OCI-LY7 (cell line): Measurements from ENCODE around the gene MACROD2. TPM values are rescaled to one million over a fixed set of nuclear protein-coding genes. Genes with fewer than 3 reads are reported as not detected.

ENCODE experiments used
- BruUV-seq: library from RNA; stranded (reverse); fragments of 400-500 nt; replicated peaks from 2 replicates; lab custom pipeline; 2021; lab: Mats Ljungman, UMichigan
- CTCF ChIA-PET: fragments of 300-600 bp; sonication (Branson Sonifier 250); formaldehyde crosslinking; loops from one replicate; lab custom pipeline; 2022; ENCODE audit warnings: antibody characterized with exemption; ENCODE audit not compliant: unreplicated experiment; lab: Charles Lee
- POLR2A ChIA-PET: fragments of 300-600 bp; sonication (Branson Sonifier 250); formaldehyde crosslinking; loops from one replicate; lab custom pipeline; 2022; ENCODE audit warnings: antibody characterized with exemption; lab: Charles Lee
- DNase-seq: peaks from one replicate; pipeline ENCODE4 v3.0.0-alpha.2; 2015; ENCODE audit warnings: low spot score
- H2AFZ ChIP-seq: fragments of 200-600 bp; sonication (generic), shearing (Covaris generic); 2 replicates; pipeline ENCODE4 v1.6.1; 2014; ENCODE audit warnings: mild to moderate bottlenecking, antibody characterized with exemption, low read length, moderate library complexity
- H3K27ac ChIP-seq: fragments of 200-600 bp; sonication (generic); 2 replicates; pipeline ENCODE4 v1.5.1; 2014; ENCODE audit warnings: mixed run types, low read depth, mild to moderate bottlenecking, moderate library complexity, low read length, inconsistent platforms; ENCODE audit not compliant: poor library complexity, severe bottlenecking
- H3K36me3 ChIP-seq: fragments of 200-600 bp; sonication (generic); 2 replicates; pipeline ENCODE4 v1.6.1; 2014; ENCODE audit warnings: mild to moderate bottlenecking, antibody characterized with exemption, low read length, moderate library complexity, mixed read lengths; ENCODE audit not compliant: insufficient read depth
- H3K4me1 ChIP-seq: fragments of 200-600 bp; sonication (generic); 2 replicates; pipeline ENCODE4 v1.5.1; 2014; ENCODE audit warnings: mild to moderate bottlenecking, low read length; ENCODE audit not compliant: insufficient read depth, poor library complexity, severe bottlenecking
- H3K4me2 ChIP-seq: fragments of 200-600 bp; sonication (generic); 2 replicates; pipeline ENCODE4 v1.6.1; 2014; ENCODE audit warnings: mild to moderate bottlenecking, low read length
- H3K4me3 ChIP-seq: fragments of 200-600 bp; sonication (generic); 2 replicates; pipeline ENCODE4 v1.5.1; 2014; ENCODE audit warnings: mild to moderate bottlenecking, low read depth, low read length; ENCODE audit not compliant: poor library complexity, severe bottlenecking
- H3K79me2 ChIP-seq: fragments of 200-600 bp; sonication (generic); 2 replicates; pipeline ENCODE4 v1.6.1; 2016; ENCODE audit warnings: low read depth, mild to moderate bottlenecking, low read length, moderate library complexity, mixed read lengths; ENCODE audit not compliant: insufficient read depth
- H3K9me2 ChIP-seq: fragments of 200-600 bp; sonication (generic); 2 replicates; pipeline ENCODE4 v1.6.1; 2016; ENCODE audit warnings: mild to moderate bottlenecking, low read length, mixed read lengths; ENCODE audit not compliant: insufficient read depth
- H3K9me3 ChIP-seq: fragments of 200-600 bp; sonication (generic); 2 replicates; pipeline ENCODE4 v1.6.1; 2014; ENCODE audit warnings: mild to moderate bottlenecking, mixed run types, low read length, mixed read lengths
- H4K20me1 ChIP-seq: fragments of 200-600 bp; sonication (generic); 2 replicates; pipeline ENCODE4 v1.6.1; 2014; ENCODE audit warnings: mild to moderate bottlenecking, antibody characterized with exemption, low read length, moderate library complexity, mixed read lengths; ENCODE audit not compliant: insufficient read depth
- EZH2phosphoT487 ChIP-seq: fragments of 200-600 bp; sonication (generic); IDR thresholded peaks from 2 replicates; pipeline ENCODE4 v1.6.1; 2018; ENCODE audit warnings: low read depth, borderline replicate concordance, mild to moderate bottlenecking, mixed run types, antibody characterized with exemption, low read length, moderate library complexity, mixed read lengths
- intact Hi-C: fragments of 100-400 bp; cut with micrococcal nuclease; formaldehyde crosslinking; loops from one replicate; pipeline ENCODE4 v1.10.0; 2022; ENCODE audit not compliant: unreplicated experiment
- total RNA-seq, 2 experiments: library from RNA; depleted of rRNA in 1 of 2; stranded (reverse); fragments of >200 nt in 1 of 2; shearing (Covaris generic) in 1 of 2; gene quantifications; 2 replicates each; pipeline ENCODE4 v1.2.3, GENCODE V29; 2014 to 2022
- TF ChIP-seq, protein P1 (sequence below): fragments of 200-600 bp; sonication (generic); conservative IDR thresholded peaks from 2 replicates; pipeline ENCODE4 v1.5.1; 2014; ENCODE audit warnings: mild to moderate bottlenecking, antibody characterized with exemption, low read length, moderate library complexity, mixed read lengths

The MACROD2 gene
- total RNA-seq, 2 experiments from 2014 or later, result 0.09 to 4.5 TPM

DNA sequence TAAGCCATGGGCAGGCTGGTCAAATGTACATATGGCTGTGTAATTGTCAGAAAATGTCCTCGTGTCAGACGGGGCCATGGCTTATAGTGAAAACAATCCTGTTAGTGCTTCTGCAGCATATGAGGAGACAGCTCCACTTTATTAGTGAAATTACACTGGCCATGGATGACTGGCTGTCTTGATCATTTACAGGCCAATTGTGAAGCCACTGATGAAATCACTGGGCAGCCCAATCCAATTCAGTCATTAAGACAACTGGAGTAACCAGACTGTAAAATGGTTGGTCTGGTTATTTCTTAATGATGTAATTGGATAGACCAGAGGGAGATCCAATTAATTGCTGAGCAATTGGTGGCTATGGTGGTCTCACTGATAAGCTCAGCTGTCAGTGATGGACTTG lies 1828.4 kb downstream of the MACROD2 start:
- H3K4me1 ChIP-seq, result no peaks in the 10 kb centered on the region
- ChIA-PET CTCF (no interaction called here), POLR2A (interaction anchor here (0.6 kb wide), 1 partner anchor 65 kb away, joined by 5 read pairs; no protein-coding TSS in a partner anchor)
- H4K20me1 ChIP-seq, result no peaks in the 10 kb centered on the region
- no peaks in the 10 kb centered on the region for H3K79me2 ChIP-seq
- BruUV-seq, result no TSS peak
- intact Hi-C loops, result no loop called here
- no peak overlapping the region for H3K27ac ChIP-seq
- H3K4me2 ChIP-seq, result no peak overlapping the region
- H3K9me3 ChIP-seq, result no peaks in the 10 kb centered on the region
- TF ChIP-seq, protein P1, sequence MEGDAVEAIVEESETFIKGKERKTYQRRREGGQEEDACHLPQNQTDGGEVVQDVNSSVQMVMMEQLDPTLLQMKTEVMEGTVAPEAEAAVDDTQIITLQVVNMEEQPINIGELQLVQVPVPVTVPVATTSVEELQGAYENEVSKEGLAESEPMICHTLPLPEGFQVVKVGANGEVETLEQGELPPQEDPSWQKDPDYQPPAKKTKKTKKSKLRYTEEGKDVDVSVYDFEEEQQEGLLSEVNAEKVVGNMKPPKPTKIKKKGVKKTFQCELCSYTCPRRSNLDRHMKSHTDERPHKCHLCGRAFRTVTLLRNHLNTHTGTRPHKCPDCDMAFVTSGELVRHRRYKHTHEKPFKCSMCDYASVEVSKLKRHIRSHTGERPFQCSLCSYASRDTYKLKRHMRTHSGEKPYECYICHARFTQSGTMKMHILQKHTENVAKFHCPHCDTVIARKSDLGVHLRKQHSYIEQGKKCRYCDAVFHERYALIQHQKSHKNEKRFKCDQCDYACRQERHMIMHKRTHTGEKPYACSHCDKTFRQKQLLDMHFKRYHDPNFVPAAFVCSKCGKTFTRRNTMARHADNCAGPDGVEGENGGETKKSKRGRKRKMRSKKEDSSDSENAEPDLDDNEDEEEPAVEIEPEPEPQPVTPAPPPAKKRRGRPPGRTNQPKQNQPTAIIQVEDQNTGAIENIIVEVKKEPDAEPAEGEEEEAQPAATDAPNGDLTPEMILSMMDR, result no peak
- TF ChIP-seq EZH2phosphoT487, result no peak
- no peaks in the 10 kb centered on the region for H3K9me2 ChIP-seq
- DNase-seq, result no peak
- H3K4me3 ChIP-seq, result no peak overlapping the region
- no peaks in the 10 kb centered on the region for H3K36me3 ChIP-seq
- H2AFZ ChIP-seq, result no peak overlapping the region

DNA sequence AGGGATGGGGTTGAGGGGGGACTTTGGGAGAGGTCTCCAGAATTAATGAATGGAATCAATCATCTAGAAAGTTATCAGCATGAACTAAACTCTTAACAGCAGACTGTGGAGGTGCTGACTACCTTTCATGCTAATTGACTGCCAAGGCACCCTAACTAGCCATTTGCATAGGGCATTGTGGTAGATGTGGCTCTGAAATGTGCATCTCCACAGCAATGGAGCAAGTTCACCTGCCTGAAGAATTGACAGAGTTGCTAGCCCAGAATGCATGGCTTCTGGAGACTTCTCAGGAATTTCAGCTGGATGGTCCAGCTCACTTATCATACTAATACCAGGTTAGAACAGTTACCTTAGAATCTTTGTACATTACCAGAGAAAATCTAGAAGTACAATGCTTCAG lies 1832.3 kb downstream of the MACROD2 start:
- no peaks in the 10 kb centered on the region for H3K79me2 ChIP-seq
- H3K4me3 ChIP-seq, result no peak overlapping the region
- ChIA-PET POLR2A (no interaction called here), CTCF (interaction anchor here (1.0 kb wide), 1 partner anchor 436 kb away, joined by 3 read pairs; no protein-coding TSS in a partner anchor)
- no peaks in the 10 kb centered on the region for H3K9me2 ChIP-seq
- H3K9me3 ChIP-seq, result no peaks in the 10 kb centered on the region
- H3K36me3 ChIP-seq, result no peaks in the 10 kb centered on the region
- DNase-seq, result no peak
- no peak for TF ChIP-seq EZH2phosphoT487
- TF ChIP-seq, protein P1, result no peak
- BruUV-seq, result no TSS peak
- no peaks in the 10 kb centered on the region for H3K4me1 ChIP-seq
- no peak overlapping the region for H3K4me2 ChIP-seq
- H3K27ac ChIP-seq, result no peak overlapping the region
- no peak overlapping the region for H2AFZ ChIP-seq
- intact Hi-C loops, result no loop called here
- H4K20me1 ChIP-seq, result no peaks in the 10 kb centered on the region

GRCh38 chr20:15831201-15831600 lies 1835.9 kb downstream of the MACROD2 start:
- Histone ChIP-seq H3K79me2 (no peaks in the 10 kb centered on the region), H3K4me2 (no peak overlapping the region), H2AFZ (no peak overlapping the region), H3K4me3 (no peak overlapping the region), H3K27ac (no peak overlapping the region), H3K9me2 (no peaks in the 10 kb centered on the region), H3K9me3 (no peaks in the 10 kb centered on the region), H4K20me1 (no peaks in the 10 kb centered on the region), H3K4me1 (no peaks in the 10 kb centered on the region), H3K36me3 (no peaks in the 10 kb centered on the region)
- BruUV-seq, result no TSS peak
- TF ChIP-seq EZH2phosphoT487, result no peak
- TF ChIP-seq, protein P1, result no peak
- intact Hi-C loops, result no loop called here
- DNase-seq, result no peak
- ChIA-PET POLR2A (interaction anchor here (1.1 kb wide), 3 partner anchors 11 to 238 kb away, joined by 3 to 6 read pairs (median 3); no protein-coding TSS in a partner anchor), CTCF (no interaction called here)
